Neural cell (in vitro differentiated cells): ENCODE results near the gene SHTN1.

Experiments used
- EP300 ChIP-seq: fragments of 450-650 bp; conservative IDR thresholded peaks from 2 replicates; pipeline ENCODE4 v1.6.1; 2014; ENCODE audit warnings: antibody characterized with exemption, mild to moderate bottlenecking, moderate library complexity; ENCODE audit not compliant: poor library complexity, severe bottlenecking
- EZH2 ChIP-seq: fragments of 200-600, 300-800 bp; shearing (Covaris generic), sonication (generic); IDR thresholded peaks from 2 replicates; pipeline ENCODE4 v1.6.1; 2014; ENCODE audit warnings: antibody characterized with exemption, low read length, borderline replicate concordance, mild to moderate bottlenecking; ENCODE audit not compliant: insufficient read depth, poor library complexity, severe bottlenecking
- MXI1 ChIP-seq: fragments of 450-650 bp; conservative IDR thresholded peaks from 2 replicates; pipeline ENCODE4 v1.6.1; 2014; ENCODE audit warnings: antibody characterized with exemption, mild to moderate bottlenecking; ENCODE audit not compliant: poor library complexity, severe bottlenecking
- POLR2AphosphoS5 ChIP-seq: IDR thresholded peaks from 2 replicates; pipeline ENCODE4 v1.6.1; 2012
- SMC3 ChIP-seq: fragments of 450-650 bp; conservative IDR thresholded peaks from 2 replicates; pipeline ENCODE4 v1.6.1; 2014; ENCODE audit warnings: antibody characterized with exemption, mild to moderate bottlenecking, moderate library complexity; ENCODE audit not compliant: poor library complexity
- TF ChIP-seq, protein P1 (sequence below): IDR thresholded peaks from 2 replicates; pipeline ENCODE4 v1.6.1; 2012; ENCODE audit warnings: borderline replicate concordance
- TF ChIP-seq, protein P2 (sequence below): fragments of 450-650 bp; IDR thresholded peaks from 2 replicates; pipeline ENCODE4 v1.5.1; 2014; ENCODE audit warnings: antibody characterized with exemption, mild to moderate bottlenecking, moderate library complexity; ENCODE audit not compliant: poor library complexity, severe bottlenecking

DNA sequence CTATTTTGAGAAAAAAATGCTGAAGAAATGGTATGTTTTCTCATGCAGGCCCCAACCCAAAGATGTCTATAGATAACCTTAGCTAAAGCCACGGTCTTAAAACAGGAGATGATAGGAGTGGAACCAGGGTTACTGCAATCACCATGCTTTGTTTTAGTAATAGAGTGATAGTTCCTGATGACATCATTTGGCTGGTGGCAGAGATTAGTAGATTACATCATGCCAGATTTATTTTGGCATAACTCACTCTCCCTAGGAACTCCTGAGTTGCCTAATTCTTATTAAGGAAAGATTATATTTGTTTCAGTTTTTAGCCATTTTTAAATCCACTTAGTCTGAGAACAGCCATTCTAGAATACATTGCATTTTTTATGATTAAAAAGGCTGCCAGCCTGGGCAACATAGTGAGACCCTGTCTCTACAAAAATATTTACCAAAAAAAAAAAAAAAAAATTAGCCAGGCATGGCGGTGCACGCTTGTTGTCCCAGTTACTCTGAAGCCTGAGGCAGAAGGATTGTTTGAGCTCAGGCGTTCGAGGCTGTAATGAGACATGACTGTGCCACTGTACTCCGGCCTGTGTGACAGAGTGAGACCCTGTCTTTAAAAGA lies 137.9 kb downstream of the SHTN1 start:
- TF ChIP-seq, protein P1, sequence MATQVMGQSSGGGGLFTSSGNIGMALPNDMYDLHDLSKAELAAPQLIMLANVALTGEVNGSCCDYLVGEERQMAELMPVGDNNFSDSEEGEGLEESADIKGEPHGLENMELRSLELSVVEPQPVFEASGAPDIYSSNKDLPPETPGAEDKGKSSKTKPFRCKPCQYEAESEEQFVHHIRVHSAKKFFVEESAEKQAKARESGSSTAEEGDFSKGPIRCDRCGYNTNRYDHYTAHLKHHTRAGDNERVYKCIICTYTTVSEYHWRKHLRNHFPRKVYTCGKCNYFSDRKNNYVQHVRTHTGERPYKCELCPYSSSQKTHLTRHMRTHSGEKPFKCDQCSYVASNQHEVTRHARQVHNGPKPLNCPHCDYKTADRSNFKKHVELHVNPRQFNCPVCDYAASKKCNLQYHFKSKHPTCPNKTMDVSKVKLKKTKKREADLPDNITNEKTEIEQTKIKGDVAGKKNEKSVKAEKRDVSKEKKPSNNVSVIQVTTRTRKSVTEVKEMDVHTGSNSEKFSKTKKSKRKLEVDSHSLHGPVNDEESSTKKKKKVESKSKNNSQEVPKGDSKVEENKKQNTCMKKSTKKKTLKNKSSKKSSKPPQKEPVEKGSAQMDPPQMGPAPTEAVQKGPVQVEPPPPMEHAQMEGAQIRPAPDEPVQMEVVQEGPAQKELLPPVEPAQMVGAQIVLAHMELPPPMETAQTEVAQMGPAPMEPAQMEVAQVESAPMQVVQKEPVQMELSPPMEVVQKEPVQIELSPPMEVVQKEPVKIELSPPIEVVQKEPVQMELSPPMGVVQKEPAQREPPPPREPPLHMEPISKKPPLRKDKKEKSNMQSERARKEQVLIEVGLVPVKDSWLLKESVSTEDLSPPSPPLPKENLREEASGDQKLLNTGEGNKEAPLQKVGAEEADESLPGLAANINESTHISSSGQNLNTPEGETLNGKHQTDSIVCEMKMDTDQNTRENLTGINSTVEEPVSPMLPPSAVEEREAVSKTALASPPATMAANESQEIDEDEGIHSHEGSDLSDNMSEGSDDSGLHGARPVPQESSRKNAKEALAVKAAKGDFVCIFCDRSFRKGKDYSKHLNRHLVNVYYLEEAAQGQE, result no peak
- no peak for TF ChIP-seq POLR2AphosphoS5
- no peak for TF ChIP-seq EZH2
- TF ChIP-seq EP300, result no peak
- TF ChIP-seq, protein P2, sequence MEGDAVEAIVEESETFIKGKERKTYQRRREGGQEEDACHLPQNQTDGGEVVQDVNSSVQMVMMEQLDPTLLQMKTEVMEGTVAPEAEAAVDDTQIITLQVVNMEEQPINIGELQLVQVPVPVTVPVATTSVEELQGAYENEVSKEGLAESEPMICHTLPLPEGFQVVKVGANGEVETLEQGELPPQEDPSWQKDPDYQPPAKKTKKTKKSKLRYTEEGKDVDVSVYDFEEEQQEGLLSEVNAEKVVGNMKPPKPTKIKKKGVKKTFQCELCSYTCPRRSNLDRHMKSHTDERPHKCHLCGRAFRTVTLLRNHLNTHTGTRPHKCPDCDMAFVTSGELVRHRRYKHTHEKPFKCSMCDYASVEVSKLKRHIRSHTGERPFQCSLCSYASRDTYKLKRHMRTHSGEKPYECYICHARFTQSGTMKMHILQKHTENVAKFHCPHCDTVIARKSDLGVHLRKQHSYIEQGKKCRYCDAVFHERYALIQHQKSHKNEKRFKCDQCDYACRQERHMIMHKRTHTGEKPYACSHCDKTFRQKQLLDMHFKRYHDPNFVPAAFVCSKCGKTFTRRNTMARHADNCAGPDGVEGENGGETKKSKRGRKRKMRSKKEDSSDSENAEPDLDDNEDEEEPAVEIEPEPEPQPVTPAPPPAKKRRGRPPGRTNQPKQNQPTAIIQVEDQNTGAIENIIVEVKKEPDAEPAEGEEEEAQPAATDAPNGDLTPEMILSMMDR, result no peak
- TF ChIP-seq MXI1, result no peak
- no peak for TF ChIP-seq SMC3
